ENCODE results near the gene CEP104. TPM values are rescaled to one million over a fixed set of nuclear protein-coding genes. Genes with fewer than 3 reads are reported as not detected.

Gene CEP104
- total and polyA plus RNA-seq, 10 of the 15 experiments (the other 5 are each of a cell fraction or from before 2014, with no cell fraction given), result 7.2 to 34.8 (median 19.3) TPM

DNA sequence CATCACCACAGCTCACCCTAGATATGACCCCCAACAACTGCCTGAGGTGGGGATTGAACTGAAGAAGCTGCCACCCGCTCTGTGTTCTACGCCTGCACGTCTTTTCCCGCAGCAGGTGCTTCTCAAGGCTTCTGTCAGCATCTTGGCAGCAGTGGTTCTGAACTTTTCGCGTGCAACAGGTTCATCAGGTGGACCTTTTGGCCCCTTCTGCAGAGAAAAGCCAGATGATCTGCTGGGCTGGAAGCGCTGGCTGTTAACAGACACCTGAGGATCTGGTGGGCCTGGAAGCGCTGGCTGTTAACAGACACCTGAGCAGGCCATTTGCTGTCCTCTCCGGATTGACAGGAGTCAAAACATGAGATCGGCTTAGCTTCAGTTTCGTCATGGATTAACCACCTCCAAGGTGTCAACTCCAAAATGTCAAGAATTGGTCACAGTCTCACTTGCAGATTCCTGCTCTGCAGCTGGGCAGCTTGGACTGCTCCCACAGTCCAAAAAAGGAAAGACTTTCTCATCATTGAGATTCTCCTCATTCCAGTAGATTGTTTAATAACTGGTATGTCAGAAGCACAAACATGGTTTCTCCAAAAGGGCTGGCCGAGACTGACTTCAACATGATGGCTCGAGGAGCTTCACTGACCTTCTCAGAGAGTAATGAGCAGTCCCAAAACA, 38.4 kb upstream of the CEP104 start (continued):
- TF ChIP-seq KDM1A (IDR thresholded peaks at IDR 0.05; ENCODE audit: borderline replicate concordance) (no peak), BHLHE40 (IDR thresholded peaks at IDR 0.05; ENCODE audit: borderline replicate concordance in 1 of 2, low read depth in 2 of 2, low read length in 1 of 2) (no peak), GATAD2B (conservative IDR thresholded peaks at IDR 0.05; ENCODE audit: low read depth) (no peak), NR2F1 (conservative IDR thresholded peaks at IDR 0.05) (no peak)
- TF ChIP-seq, protein P1, sequence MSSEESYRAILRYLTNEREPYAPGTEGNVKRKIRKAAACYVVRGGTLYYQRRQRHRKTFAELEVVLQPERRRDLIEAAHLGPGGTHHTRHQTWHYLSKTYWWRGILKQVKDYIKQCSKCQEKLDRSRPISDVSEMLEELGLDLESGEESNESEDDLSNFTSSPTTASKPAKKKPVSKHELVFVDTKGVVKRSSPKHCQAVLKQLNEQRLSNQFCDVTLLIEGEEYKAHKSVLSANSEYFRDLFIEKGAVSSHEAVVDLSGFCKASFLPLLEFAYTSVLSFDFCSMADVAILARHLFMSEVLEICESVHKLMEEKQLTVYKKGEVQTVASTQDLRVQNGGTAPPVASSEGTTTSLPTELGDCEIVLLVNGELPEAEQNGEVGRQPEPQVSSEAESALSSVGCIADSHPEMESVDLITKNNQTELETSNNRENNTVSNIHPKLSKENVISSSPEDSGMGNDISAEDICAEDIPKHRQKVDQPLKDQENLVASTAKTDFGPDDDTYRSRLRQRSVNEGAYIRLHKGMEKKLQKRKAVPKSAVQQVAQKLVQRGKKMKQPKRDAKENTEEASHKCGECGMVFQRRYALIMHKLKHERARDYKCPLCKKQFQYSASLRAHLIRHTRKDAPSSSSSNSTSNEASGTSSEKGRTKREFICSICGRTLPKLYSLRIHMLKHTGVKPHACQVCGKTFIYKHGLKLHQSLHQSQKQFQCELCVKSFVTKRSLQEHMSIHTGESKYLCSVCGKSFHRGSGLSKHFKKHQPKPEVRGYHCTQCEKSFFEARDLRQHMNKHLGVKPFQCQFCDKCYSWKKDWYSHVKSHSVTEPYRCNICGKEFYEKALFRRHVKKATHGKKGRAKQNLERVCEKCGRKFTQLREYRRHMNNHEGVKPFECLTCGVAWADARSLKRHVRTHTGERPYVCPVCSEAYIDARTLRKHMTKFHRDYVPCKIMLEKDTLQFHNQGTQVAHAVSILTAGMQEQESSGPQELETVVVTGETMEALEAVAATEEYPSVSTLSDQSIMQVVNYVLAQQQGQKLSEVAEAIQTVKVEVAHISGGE (CRISPR knock-in tag; IDR thresholded peaks at IDR 0.05), result no peak
- TF ChIP-seq, protein P2, sequence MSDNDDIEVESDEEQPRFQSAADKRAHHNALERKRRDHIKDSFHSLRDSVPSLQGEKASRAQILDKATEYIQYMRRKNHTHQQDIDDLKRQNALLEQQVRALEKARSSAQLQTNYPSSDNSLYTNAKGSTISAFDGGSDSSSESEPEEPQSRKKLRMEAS (IDR thresholded peaks at IDR 0.05; ENCODE audit: low read depth, low read length), result no peak

DNA sequence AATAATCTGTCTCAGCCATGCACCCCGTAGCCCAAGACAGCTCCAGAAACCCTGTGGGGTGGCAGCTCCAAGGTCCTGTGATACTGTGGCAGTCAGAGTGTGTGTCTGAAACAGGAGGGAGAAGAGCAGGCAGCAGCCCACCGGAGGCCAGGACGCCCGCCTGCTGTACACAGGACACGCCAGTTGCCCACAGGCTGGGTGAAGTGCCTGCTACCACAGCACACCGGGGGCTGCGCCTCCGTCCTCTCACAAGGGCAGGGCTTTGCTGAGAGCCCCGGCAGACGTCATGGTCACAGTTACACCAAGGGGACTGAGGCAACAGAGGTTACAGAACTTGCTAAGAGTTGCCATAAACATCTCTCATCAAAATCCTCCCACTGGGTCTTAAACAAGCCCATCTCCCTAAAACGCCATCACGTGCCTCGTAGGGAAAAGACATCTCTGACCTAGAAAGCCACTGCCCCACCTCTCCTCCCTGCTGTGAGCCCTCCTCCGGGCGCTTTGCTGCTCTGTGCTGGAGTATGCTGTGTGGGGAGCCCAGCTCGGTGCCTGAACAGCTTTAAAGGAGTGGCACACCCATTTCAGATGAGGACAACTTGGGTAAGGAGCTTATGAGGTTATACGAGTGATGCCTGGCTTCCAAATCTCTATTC, 37.7 kb upstream of the CEP104 start:
- SMC1A ChIA-PET (ENCODE audit: uncharacterized antibody, unreplicated experiment), result no interaction called here
- Histone ChIP-seq H3K9ac (ENCODE audit: control insufficient read depth, insufficient read depth, low read length) (no peak overlapping the region), H3K4me2 (ENCODE audit: control insufficient read depth, insufficient read depth) (no peak overlapping the region), H4K20me1 (ENCODE audit: control insufficient read depth, insufficient read depth) (no peaks in the 10 kb centered on the region), H2AFZ (ENCODE audit: control insufficient read depth, low read depth, low read length) (no peak overlapping the region), H3K79me2 (ENCODE audit: control insufficient read depth, insufficient read depth, low read length) (peaks cover 28% of the 10 kb centered on the region), H3K4me3 (no peak overlapping the region), H3K27me3 (replicated peaks in 1 of 2; ENCODE audit: control insufficient read depth in 2 of 2, insufficient read depth in 2 of 2, low read length in 1 of 2) (no peaks in the 10 kb centered on the region), H3K36me3 (ENCODE audit: control insufficient read depth in 2 of 2, insufficient read depth in 2 of 2, low read length in 1 of 2) (peaks cover 8 to 11% of the 10 kb centered on the region in 2 experiments), H3K4me1 (ENCODE audit: control insufficient read depth, insufficient read depth, low read length) (peaks cover 16% of the 10 kb centered on the region), H3K27ac (ENCODE audit: control insufficient read depth, insufficient read depth) (no peak overlapping the region), H3K9me3 (replicated peaks; ENCODE audit: control insufficient read depth, insufficient read depth, low read length) (no peaks in the 10 kb centered on the region; the same call in 2 of the 3 replicates)
- 85% methylated on average over 16 of the region's 17 CpGs for WGBS (ENCODE audit: insufficient coverage, insufficient replicate concordance, low lambda C conversion rate, missing lambda C conversion rate)
- no peak for ATAC-seq
- RAD21 ChIA-PET (ENCODE audit: unreplicated experiment), result no interaction called here
- no TSS peak for BruUV-seq (replicated peaks)
- CTCF ChIA-PET, result interaction anchor here (0.6 kb wide), 1 partner anchor 730 kb away, joined by 3 read pairs; no protein-coding TSS in a partner anchor
- POLR2A ChIA-PET, result no interaction called here
- no peak for DNase-seq (ENCODE audit: low read depth, low spot score)
- FAIRE-seq, result no peak
- in situ Hi-C loops (cut with MboI), result no loop called here
- intact Hi-C loops (cut with micrococcal nuclease; ENCODE audit: unreplicated experiment), result no loop called here
- TF ChIP-seq SMAD1 (IDR thresholded peaks at IDR 0.05; ENCODE audit: low read depth, partially characterized antibody), result no peak
- TF ChIP-seq, protein P2 (IDR thresholded peaks at IDR 0.05; ENCODE audit: low read depth, low read length), result no peak
- TF ChIP-seq SREBF1 (IDR thresholded peaks at IDR 0.05; ENCODE audit: low read length), result no peak
- TF ChIP-seq TAF1 (IDR thresholded peaks at IDR 0.05; ENCODE audit: borderline replicate concordance, low read depth, low read length), result no peak
- TF ChIP-seq RBBP5 (conservative IDR thresholded peaks at IDR 0.05), result no peak
- TF ChIP-seq, protein P3, sequence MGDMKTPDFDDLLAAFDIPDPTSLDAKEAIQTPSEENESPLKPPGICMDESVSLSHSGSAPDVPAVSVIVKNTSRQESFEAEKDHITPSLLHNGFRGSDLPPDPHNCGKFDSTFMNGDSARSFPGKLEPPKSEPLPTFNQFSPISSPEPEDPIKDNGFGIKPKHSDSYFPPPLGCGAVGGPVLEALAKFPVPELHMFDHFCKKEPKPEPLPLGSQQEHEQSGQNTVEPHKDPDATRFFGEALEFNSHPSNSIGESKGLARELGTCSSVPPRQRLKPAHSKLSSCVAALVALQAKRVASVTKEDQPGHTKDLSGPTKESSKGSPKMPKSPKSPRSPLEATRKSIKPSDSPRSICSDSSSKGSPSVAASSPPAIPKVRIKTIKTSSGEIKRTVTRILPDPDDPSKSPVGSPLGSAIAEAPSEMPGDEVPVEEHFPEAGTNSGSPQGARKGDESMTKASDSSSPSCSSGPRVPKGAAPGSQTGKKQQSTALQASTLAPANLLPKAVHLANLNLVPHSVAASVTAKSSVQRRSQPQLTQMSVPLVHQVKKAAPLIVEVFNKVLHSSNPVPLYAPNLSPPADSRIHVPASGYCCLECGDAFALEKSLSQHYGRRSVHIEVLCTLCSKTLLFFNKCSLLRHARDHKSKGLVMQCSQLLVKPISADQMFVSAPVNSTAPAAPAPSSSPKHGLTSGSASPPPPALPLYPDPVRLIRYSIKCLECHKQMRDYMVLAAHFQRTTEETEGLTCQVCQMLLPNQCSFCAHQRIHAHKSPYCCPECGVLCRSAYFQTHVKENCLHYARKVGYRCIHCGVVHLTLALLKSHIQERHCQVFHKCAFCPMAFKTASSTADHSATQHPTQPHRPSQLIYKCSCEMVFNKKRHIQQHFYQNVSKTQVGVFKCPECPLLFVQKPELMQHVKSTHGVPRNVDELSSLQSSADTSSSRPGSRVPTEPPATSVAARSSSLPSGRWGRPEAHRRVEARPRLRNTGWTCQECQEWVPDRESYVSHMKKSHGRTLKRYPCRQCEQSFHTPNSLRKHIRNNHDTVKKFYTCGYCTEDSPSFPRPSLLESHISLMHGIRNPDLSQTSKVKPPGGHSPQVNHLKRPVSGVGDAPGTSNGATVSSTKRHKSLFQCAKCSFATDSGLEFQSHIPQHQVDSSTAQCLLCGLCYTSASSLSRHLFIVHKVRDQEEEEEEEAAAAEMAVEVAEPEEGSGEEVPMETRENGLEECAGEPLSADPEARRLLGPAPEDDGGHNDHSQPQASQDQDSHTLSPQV (IDR thresholded peaks at IDR 0.05), result no peak
- TF ChIP-seq MYC (IDR thresholded peaks at IDR 0.05; ENCODE audit: insufficient read depth, insufficient read length, insufficient replicate concordance, low read length, severe bottlenecking), result no peak
- no peak for TF ChIP-seq JUND (IDR thresholded peaks at IDR 0.05; ENCODE audit: low read depth, low read length)
